GOT3 (cell line): ENCODE data around the gene DNAAF2.
"Not testable (repeated sequence)": the region's sequence is repeated elsewhere in the genome, so short reads cannot be mapped to it uniquely, and the experiment has no call there.

ENCODE experiments used
- DNase-seq: peaks from one replicate; lab custom pipeline; 2025; ENCODE audit warnings: mixed read lengths; lab: John Stamatoyannopoulos, UW

The DNAAF2 gene

DNA sequence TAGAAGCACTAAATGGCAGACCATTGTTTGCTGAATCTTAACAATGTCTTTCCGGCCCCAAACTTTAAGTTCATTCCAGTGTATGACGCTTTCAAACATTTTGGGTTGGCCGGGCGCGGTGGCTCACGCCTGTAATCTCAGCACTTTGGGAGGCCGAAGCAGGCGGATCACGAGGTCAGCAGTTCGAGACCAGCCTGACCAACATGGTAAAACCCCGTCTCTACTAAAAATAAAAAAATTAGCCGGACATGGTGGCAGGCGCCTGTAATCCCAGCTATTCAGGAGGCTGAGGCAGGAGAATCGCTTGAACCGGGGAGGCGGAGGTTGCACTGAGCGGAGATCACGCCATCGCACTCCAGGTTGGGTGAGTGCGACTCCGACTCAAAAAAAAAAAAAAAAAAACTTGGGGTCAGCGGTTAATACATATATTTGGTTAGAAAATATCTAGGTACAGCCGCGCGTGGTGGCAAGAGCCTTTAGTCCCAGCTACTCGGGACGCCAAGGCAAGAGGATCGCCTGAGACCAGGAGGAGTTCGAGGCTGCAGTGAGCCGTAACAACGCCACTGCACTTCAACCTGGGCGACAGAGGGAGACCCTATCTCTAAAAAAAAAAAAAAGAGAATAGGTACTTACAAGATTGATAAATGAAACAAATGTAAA is 49.9 kb downstream of the DNAAF2 start:
- not testable (repeated sequence) for DNase-seq

DNA sequence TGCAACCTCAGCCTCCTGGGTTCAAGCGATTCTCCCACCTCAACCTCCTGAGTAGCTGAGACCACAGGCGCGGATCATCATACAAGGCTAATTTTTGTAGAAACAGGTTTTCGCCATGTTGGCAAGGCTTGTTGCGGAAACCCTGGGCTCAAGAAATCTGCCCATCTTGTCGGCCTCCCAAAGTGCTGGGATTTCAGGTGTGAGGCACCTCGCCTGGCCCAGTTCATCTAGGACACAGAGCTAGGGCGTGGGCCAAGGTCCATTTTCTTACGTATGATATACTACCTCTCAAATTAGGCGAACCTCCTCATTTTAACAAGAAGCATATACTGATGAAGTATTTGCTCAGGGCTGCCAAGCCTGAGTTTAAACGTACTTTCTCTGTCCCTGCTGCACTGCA is 51.0 kb downstream of the DNAAF2 start:
- DNase-seq: no peak

DNA sequence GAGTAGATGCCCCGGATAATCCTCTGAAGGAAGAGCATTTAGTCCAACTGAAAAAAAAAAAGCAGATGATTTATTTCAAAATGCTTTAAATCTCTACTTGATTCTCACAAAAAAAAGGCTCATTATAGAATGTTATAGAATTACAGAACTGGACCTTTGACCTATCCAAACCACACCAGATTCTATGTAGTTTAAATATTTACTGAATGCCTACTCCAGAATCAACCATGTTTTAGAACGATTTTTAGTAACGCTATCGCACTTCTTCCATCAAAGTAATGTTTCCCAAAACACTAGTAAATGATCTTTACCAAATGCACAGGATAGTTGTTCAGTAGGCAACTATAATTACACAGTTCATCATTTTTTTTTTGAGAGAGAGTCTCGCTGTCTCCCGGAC is 51.4 kb downstream of the DNAAF2 start:
- DNase-seq: no peak

DNA sequence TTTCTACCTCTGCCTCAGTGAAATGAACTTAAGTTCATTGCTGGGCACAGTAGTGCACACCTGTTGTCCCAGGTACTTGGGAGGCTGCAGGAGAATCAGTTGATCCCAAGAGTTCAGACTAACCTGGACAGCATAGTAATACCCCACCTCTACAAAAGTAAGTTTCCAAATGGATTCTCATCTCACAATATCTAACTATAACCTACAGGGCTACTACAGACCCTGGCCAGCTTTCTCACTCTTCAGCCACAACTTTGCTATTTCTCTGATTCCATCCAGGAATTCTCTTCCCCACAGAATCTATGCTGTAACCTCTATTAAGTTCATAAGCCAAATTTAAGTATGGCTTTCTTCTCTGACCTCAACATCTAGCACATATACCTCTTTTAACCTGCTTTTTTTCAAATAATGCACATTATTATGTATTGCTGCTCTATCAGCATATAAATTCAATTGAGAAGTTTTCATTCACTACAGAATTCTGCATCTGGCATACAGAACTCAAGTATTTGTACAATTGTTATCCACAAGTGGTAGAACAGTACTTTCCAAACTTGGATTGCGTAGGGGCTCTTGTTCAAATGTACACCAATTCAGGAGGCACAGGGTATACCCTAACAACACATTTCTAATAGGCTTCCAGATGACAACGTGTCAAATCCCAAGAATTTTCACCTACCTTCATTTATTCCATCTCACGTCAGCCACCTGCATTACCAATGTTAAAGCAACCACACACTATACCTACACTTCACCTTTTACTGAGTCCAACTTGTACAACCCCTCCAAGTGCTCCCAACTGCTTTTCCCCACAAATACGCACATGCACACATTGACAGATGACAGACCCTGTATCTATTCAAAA is 52.7 kb downstream of the DNAAF2 start:
- DNase-seq: no peak

DNA sequence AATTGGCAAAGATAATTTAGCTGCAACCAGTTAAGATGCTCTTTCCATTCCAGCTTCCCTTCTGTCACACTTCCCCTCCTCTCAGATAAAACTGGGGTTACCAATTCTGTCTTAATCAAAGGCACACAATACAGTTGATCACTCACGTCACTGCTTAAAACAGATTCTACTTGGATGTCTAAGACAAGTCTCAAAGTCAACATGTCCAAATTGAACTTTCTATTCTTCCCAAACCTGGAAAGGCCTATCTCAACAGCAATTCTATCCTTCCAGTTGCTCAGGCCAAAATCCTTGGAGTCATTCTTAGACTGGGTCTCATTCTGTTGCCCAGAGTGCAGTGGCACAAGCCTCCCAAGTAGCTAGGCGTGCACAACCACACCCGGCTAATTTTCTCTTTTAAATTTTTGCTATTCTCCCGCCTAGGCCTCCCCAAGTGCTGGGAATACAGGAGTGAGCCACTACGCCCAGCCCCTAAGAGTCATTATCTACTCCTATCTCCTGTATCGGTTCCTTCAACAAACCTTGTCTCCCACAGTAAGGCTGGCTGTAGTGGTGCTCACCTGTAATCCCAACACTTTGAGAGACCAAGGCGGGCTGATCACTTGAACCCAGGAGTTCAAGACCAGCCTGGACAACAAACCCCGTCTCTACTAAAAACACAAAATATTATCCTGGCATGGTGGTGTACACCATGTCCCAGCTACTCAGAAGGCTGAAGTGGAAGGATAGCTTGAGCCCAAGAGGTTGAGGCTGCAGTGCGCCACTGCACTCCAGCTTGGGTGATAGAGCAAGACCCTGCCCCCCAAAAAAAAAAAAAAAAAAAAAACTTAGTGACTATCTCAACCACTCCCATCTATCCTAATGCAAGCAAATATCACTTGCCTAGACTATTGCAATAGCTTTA is 53.6 kb downstream of the DNAAF2 start:
- DNase-seq: no peak

DNA sequence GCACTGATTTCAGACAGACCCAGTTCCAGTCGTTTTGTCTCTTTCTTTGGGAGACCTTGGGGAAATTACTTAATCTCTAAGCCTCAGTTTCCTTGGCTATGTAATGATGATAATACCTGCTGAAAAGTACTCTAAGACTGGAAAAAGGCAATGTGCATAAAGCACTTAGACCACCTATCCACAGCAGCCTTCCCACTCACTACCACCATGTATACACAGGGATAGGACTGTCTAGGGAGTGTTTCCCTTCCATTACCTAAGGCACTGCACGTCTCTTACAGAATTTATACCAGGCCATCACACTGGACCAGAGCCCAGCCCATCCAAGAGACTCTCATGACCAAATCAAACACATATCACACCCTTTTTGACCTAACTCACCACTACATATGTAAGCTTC is 55.2 kb downstream of the DNAAF2 start:
- no peak for DNase-seq

DNA sequence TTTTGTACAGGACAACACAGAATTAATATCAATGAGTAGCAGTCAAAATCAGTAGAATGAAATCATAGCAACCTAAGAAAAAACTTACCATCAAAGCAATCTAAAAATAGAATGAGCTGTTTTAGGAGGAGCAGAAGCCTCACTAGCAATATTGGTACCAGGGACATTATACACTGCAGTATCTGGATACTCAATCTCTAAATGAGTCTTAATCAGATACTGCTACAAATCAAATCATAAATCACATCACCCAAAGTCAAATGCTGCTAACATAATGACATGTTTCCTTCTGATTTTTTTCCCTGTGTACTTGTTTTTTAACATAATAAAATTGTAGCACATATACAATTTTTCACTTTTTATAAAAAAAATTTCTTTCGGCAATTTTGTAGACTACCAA is 56.9 kb downstream of the DNAAF2 start:
- no peak for DNase-seq
